Adrenal gland (tissue), 5 donors: ENCODE measurements around the gene ASB18.

ENCODE experiments used
- CTCF ChIP-seq, 6 experiments: fragments of 450-650 bp in 4 of 6; fragments of 200-600 bp in 2 of 6; sonication (generic) in 1 of 6; IDR thresholded peaks; 1 replicate in 5 of 6; 2 replicates in 1 of 6; pipeline versions ENCODE4 v1.5.1 to v1.8.0; 2016 to 2021; ENCODE audit warnings: antibody characterized with exemption in 6 of 6, mild to moderate bottlenecking in 2 of 6, moderate library complexity in 1 of 6
- POLR2A ChIP-seq, 2 donors: fragments of 450-650 bp; IDR thresholded peaks; one replicate each; pipeline ENCODE4 v1.6.1; 2017; ENCODE audit warnings: antibody characterized with exemption in 2 of 2, mild to moderate bottlenecking in 2 of 2, moderate library complexity in 1 of 2
- donor health status: DM: no; HTN: no; CAD: no.

GRCh38 chr2:236240228-236240990 lies 23.8 kb downstream of the ASB18 start:
- TF ChIP-seq CTCF (IDR thresholded peaks at IDR 0.05) (no peak), POLR2A (IDR thresholded peaks at IDR 0.05) (no peak)
